GM19395 (cell line): ENCODE measurements around the gene APH1B.
"Not testable (repeated sequence)": the region's sequence is repeated elsewhere in the genome, so short reads cannot be mapped to it uniquely, and the experiment has no call there.

Experiments
- ATAC-seq: cut with Tn5 transposase; IDR thresholded peaks from one replicate; pipeline ENCODE4 v1.9.1; 2021; ENCODE audit warnings: mild to moderate bottlenecking, moderate library complexity; ENCODE audit not compliant: unreplicated experiment

APH1B gene

GRCh38 chr15:63294359-63294758 lies 17.0 kb downstream of the APH1B start:
- no peak for ATAC-seq

GRCh38 chr15:63295341-63295740 lies 17.9 kb downstream of the APH1B start:
- ATAC-seq: no peak

GRCh38 chr15:63296195-63296594 lies 18.8 kb downstream of the APH1B start:
- ATAC-seq: no peak

GRCh38 chr15:63299943-63300575 lies 22.7 kb downstream of the APH1B start:
- no peak for ATAC-seq

- ATAC-seq: no peak
Measured at GRCh38 chr15:63301088-63301487, 23.7 kb downstream of the APH1B start.

- no peak for ATAC-seq
Measured at GRCh38 chr15:63305260-63305659, 27.9 kb downstream of the APH1B start.

GRCh38 chr15:63306492-63307073 lies 29.2 kb downstream of the APH1B start:
- ATAC-seq: no peak

GRCh38 chr15:63308491-63308890 lies 31.1 kb downstream of the APH1B start:
- no peak for ATAC-seq

- ATAC-seq: no peak
Measured at GRCh38 chr15:63308947-63309346, 31.5 kb downstream of the APH1B start.

- ATAC-seq: no peak
Measured at GRCh38 chr15:63310646-63311045, 33.2 kb downstream of the APH1B start.

- ATAC-seq: no peak
Measured at GRCh38 chr15:63312286-63312685, 34.9 kb downstream of the APH1B start.

GRCh38 chr15:63313825-63314224 lies 36.4 kb downstream of the APH1B start:
- ATAC-seq: no peak

GRCh38 chr15:63314409-63314808 lies 37.0 kb downstream of the APH1B start:
- ATAC-seq: no peak

- no peak for ATAC-seq
Measured at GRCh38 chr15:63318344-63318743, 40.9 kb downstream of the APH1B start.

GRCh38 chr15:63319065-63319464 lies 41.7 kb downstream of the APH1B start:
- no peak for ATAC-seq

- not testable (repeated sequence) for ATAC-seq
Measured at GRCh38 chr15:63320446-63320845, 43.0 kb downstream of the APH1B start.

GRCh38 chr15:63320981-63321380 lies 43.6 kb downstream of the APH1B start:
- not testable (repeated sequence) for ATAC-seq

- no peak for ATAC-seq
Measured at GRCh38 chr15:63321462-63321861, 44.1 kb downstream of the APH1B start.

GRCh38 chr15:63322541-63322940 lies 45.1 kb downstream of the APH1B start:
- no peak for ATAC-seq

- ATAC-seq: no peak
Measured at GRCh38 chr15:63323798-63324563, 46.6 kb downstream of the APH1B start.

GRCh38 chr15:63324770-63325169 lies 47.4 kb downstream of the APH1B start:
- no peak for ATAC-seq
